HEK293 (cell line): ENCODE measurements around the gene VANGL2.

Experiments used
- CTCF ChIA-PET: fragments of 350-600 bp; formaldehyde crosslinking; extraction: SDS; loops from one replicate; lab custom pipeline; 2021; ENCODE audit warnings: antibody characterized with exemption; lab: Yijun Ruan, JAX
- POLR2A ChIA-PET: fragments of 300-600 bp; formaldehyde crosslinking; extraction: SDS; loops from one replicate; lab custom pipeline; 2020; ENCODE audit warnings: antibody characterized with exemption, inconsistent platforms; lab: Yijun Ruan, JAX
- H3K27ac ChIP-seq: fragments of 200-500 bp; sonication (Bioruptor generic); 2 replicates; pipeline ENCODE4 v1.5.1; 2014; ENCODE audit warnings: low read depth, low read length, control low read depth, inconsistent platforms; ENCODE audit errors: extremely low read depth
- H3K36me3 ChIP-seq, 2 experiments: fragments of 200-500 bp in 1 of 2; sonication (Bioruptor generic) in 1 of 2; 1 replicate in 1 of 2; 2 replicates in 1 of 2; pipeline ENCODE4 v1.5.1; 2014 to 2017; ENCODE audit warnings: inconsistent platforms in 2 of 2, low read length in 2 of 2; ENCODE audit not compliant: control insufficient read depth in 2 of 2, insufficient read depth in 1 of 2
- H3K4me1 ChIP-seq: fragments of 200-500 bp; sonication (Bioruptor generic); 2 replicates; pipeline ENCODE4 v1.5.1; 2014; ENCODE audit warnings: mild to moderate bottlenecking, low read length, inconsistent platforms; ENCODE audit not compliant: control insufficient read depth, insufficient read depth
- H3K4me3 ChIP-seq: 2 replicates; pipeline ENCODE4 v1.5.1; 2011; ENCODE audit warnings: low read depth, mild to moderate bottlenecking, control low read depth, low read length, moderate library complexity
- H3K9me3 ChIP-seq: fragments of 200-500 bp; sonication (Bioruptor generic); 2 replicates; pipeline ENCODE4 v1.5.1; 2014; ENCODE audit warnings: low read depth, low read length, inconsistent platforms; ENCODE audit not compliant: control insufficient read depth, insufficient read depth
- BCL6B ChIP-seq: fragments of 450-650 bp; formaldehyde crosslinking; IDR thresholded peaks from 2 replicates; pipeline ENCODE4 v1.5.1; 2017; ENCODE audit warnings: missing biosample characterization, missing genetic modification characterization
- CTCF ChIP-seq: fragments of 450-650 bp; formaldehyde crosslinking; IDR thresholded peaks from 2 replicates; pipeline ENCODE4 v1.5.1; 2016; ENCODE audit warnings: missing biosample characterization, missing genetic modification characterization
- GLI2 ChIP-seq: fragments of 450-650 bp; formaldehyde crosslinking; IDR thresholded peaks from 2 replicates; pipeline ENCODE4; 2017; ENCODE audit warnings: missing biosample characterization, missing genetic modification characterization, low read depth, borderline replicate concordance
- PATZ1 ChIP-seq: fragments of 450-650 bp; formaldehyde crosslinking; IDR thresholded peaks from 2 replicates; pipeline ENCODE4 v1.5.1; 2016; ENCODE audit warnings: missing biosample characterization, missing genetic modification characterization
- SCRT2 ChIP-seq: fragments of 450-650 bp; formaldehyde crosslinking; IDR thresholded peaks from 2 replicates; pipeline ENCODE4 v1.5.1; 2016; ENCODE audit warnings: missing biosample characterization, missing genetic modification characterization
- ZBTB44 ChIP-seq: fragments of 450-650 bp; IDR thresholded peaks from 2 replicates; pipeline ENCODE4 v1.5.1; 2018; ENCODE audit warnings: missing biosample characterization, mild to moderate bottlenecking, missing genetic modification characterization
- ZBTB7A ChIP-seq: fragments of 450-650 bp; formaldehyde crosslinking; IDR thresholded peaks from 2 replicates; pipeline ENCODE4 v1.5.1; 2016; ENCODE audit warnings: low read depth, missing biosample characterization, missing genetic modification characterization
- ZNF10 ChIP-seq: fragments of 450-650 bp; formaldehyde crosslinking; IDR thresholded peaks from 2 replicates; pipeline ENCODE4 v1.5.1; 2017; ENCODE audit warnings: missing biosample characterization, missing genetic modification characterization
- ZNF350 ChIP-seq: fragments of 450-650 bp; formaldehyde crosslinking; IDR thresholded peaks from 2 replicates; pipeline ENCODE4 v1.5.0; 2017; ENCODE audit warnings: missing biosample characterization, mild to moderate bottlenecking, missing genetic modification characterization
- ZNF391 ChIP-seq: fragments of 450-650 bp; formaldehyde crosslinking; IDR thresholded peaks from 2 replicates; pipeline ENCODE4 v1.5.1; 2016; ENCODE audit warnings: low read depth, missing biosample characterization, missing genetic modification characterization, borderline replicate concordance
- ZNF621 ChIP-seq: fragments of 450-650 bp; formaldehyde crosslinking; IDR thresholded peaks from 2 replicates; pipeline ENCODE4 v1.5.1; 2017; ENCODE audit warnings: missing biosample characterization, missing genetic modification characterization
- ZSCAN23 ChIP-seq: fragments of 450-650 bp; formaldehyde crosslinking; IDR thresholded peaks from 2 replicates; pipeline ENCODE4 v1.5.1; 2016; ENCODE audit warnings: missing biosample characterization, missing genetic modification characterization
- TF ChIP-seq, protein P1 (sequence below): fragments of 450-650 bp; formaldehyde crosslinking; IDR thresholded peaks from 2 replicates; pipeline ENCODE4 v1.5.1; 2016; ENCODE audit warnings: missing biosample characterization, missing genetic modification characterization

VANGL2 gene

GRCh38 chr1:160352555-160352954, 47.8 kb upstream of the VANGL2 start:
- no peak for TF ChIP-seq ZNF10 (tag by site-specific recombination)
- no peak for TF ChIP-seq ZSCAN23 (tag by site-specific recombination)
- no peak for TF ChIP-seq BCL6B (tag by site-specific recombination)
- TF ChIP-seq ZNF621 (tag by site-specific recombination): no peak
- no peak for TF ChIP-seq ZNF350 (tag by site-specific recombination)
- ChIA-PET POLR2A (interaction anchor here (1.0 to 2.1 kb wide), 5 partner anchors 9 to 24 kb away, joined by 3 to 6 read pairs (median 4); partner anchors contain the start of genes COPA, NCSTN and NHLH1), CTCF (interaction anchor here (1.0 to 9.3 kb wide), 7 partner anchors 8 to 159 kb away, joined by 3 to 175 read pairs (median 10); no protein-coding TSS in a partner anchor)
- no peaks in the 10 kb centered on the region for H3K9me3 ChIP-seq
- no peak overlapping the region for H3K4me3 ChIP-seq
- no peak overlapping the region for H3K27ac ChIP-seq
- no peaks in the 10 kb centered on the region for H3K4me1 ChIP-seq
- H3K36me3 ChIP-seq: peaks cover 48 to 100% of the 10 kb centered on the region in 2 experiments

DNA sequence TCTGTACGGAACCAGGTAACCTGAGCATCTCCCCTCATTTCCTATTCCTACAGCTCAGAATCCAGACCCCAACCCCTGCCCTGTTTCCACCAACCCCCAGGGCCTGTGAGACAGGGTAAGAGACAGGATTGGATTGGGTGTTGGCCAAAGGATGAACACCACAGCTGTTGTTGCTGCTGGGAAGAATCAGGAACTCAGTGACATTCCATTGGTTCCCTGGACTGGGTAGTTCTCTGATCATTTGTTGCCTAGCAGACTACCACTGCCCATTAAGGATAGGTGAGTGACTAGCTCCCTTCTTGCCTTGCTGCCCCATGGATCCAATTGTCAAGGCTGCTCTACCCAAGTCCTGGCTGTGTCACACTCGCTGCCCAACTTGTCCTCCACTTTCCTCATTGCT, 47.1 kb upstream of the VANGL2 start:
- no peak for TF ChIP-seq GLI2 (tag by site-specific recombination)
- TF ChIP-seq ZNF391: no peak
- TF ChIP-seq ZBTB7A: no peak
- ChIA-PET POLR2A (interaction anchor here (1.2 to 2.1 kb wide), 2 partner anchors 9 to 23 kb away, joined by 4 to 6 read pairs; partner anchors contain the start of genes COPA and NCSTN), CTCF (interaction anchor here (1.0 to 9.3 kb wide), 11 partner anchors 8 to 249 kb away, joined by 3 to 175 read pairs (median 5); no protein-coding TSS in a partner anchor)
- no peaks in the 10 kb centered on the region for H3K9me3 ChIP-seq
- no peak overlapping the region for H3K27ac ChIP-seq
- H3K4me3 ChIP-seq: no peak overlapping the region
- peaks cover 45 to 100% of the 10 kb centered on the region in 2 experiments for H3K36me3 ChIP-seq
- H3K4me1 ChIP-seq: no peaks in the 10 kb centered on the region

- Histone ChIP-seq H3K4me1 (no peaks in the 10 kb centered on the region), H3K36me3 (peaks cover 49 to 94% of the 10 kb centered on the region in 2 experiments), H3K9me3 (no peaks in the 10 kb centered on the region), H3K4me3 (no peak overlapping the region)
- ChIA-PET POLR2A (interaction anchor here (0.6 to 1.1 kb wide), 3 partner anchors 23 to 173 kb away, joined by 3 to 6 read pairs (median 3); no protein-coding TSS in a partner anchor), CTCF (interaction anchor here (0.6 to 9.3 kb wide), 17 partner anchors 10 to 478 kb away, joined by 3 to 175 read pairs (median 4); partner anchors contain the start of gene PEX19)
- peak; percentile 17; the same call in 1 of the 2 replicates for TF ChIP-seq PATZ1 (tag by site-specific recombination)
- no peak for TF ChIP-seq ZNF350 (tag by site-specific recombination)
- TF ChIP-seq CTCF (tag by site-specific recombination): 0 out of 2 replicates have a peak, but pooled peaks have one; percentile 53
- TF ChIP-seq SCRT2 (tag by site-specific recombination): no peak
- TF ChIP-seq ZBTB44: no peak
- TF ChIP-seq, protein P1, sequence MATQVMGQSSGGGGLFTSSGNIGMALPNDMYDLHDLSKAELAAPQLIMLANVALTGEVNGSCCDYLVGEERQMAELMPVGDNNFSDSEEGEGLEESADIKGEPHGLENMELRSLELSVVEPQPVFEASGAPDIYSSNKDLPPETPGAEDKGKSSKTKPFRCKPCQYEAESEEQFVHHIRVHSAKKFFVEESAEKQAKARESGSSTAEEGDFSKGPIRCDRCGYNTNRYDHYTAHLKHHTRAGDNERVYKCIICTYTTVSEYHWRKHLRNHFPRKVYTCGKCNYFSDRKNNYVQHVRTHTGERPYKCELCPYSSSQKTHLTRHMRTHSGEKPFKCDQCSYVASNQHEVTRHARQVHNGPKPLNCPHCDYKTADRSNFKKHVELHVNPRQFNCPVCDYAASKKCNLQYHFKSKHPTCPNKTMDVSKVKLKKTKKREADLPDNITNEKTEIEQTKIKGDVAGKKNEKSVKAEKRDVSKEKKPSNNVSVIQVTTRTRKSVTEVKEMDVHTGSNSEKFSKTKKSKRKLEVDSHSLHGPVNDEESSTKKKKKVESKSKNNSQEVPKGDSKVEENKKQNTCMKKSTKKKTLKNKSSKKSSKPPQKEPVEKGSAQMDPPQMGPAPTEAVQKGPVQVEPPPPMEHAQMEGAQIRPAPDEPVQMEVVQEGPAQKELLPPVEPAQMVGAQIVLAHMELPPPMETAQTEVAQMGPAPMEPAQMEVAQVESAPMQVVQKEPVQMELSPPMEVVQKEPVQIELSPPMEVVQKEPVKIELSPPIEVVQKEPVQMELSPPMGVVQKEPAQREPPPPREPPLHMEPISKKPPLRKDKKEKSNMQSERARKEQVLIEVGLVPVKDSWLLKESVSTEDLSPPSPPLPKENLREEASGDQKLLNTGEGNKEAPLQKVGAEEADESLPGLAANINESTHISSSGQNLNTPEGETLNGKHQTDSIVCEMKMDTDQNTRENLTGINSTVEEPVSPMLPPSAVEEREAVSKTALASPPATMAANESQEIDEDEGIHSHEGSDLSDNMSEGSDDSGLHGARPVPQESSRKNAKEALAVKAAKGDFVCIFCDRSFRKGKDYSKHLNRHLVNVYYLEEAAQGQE (tag by site-specific recombination): peak; percentile 30; the same call in 1 of the 2 replicates
- TF ChIP-seq, all 188 proteins: peak for 3
- H3K27ac ChIP-seq: no peak overlapping the region
Measured at GRCh38 chr1:160354388-160354985, 45.9 kb upstream of the VANGL2 start.
